ENCODE results near the gene TGFB3.

Gene TGFB3

GRCh38 chr14:75976826-75977581 is 4.8 kb downstream of the TGFB3 start:
- Histone ChIP-seq H3K9ac (ENCODE audit: low read depth, low read length) (no peak overlapping the region), H3K9me3 (ENCODE audit: insufficient read depth, low read depth, low read length) (no peaks in the 10 kb centered on the region), H3K4me1 (ENCODE audit: insufficient read depth, low read length) (peaks cover 4% of the 10 kb centered on the region; the same call in 1 of the 2 replicates), H3K36me3 (ENCODE audit: insufficient read depth, low read depth, low read length) (no peaks in the 10 kb centered on the region), H3K27ac (ENCODE audit: low read length) (no peak overlapping the region), H3K27me3 (ENCODE audit: insufficient read depth, low read length) (peaks cover 20% of the 10 kb centered on the region), H3K4me3 (ENCODE audit: low read length) (no peak overlapping the region)

DNA sequence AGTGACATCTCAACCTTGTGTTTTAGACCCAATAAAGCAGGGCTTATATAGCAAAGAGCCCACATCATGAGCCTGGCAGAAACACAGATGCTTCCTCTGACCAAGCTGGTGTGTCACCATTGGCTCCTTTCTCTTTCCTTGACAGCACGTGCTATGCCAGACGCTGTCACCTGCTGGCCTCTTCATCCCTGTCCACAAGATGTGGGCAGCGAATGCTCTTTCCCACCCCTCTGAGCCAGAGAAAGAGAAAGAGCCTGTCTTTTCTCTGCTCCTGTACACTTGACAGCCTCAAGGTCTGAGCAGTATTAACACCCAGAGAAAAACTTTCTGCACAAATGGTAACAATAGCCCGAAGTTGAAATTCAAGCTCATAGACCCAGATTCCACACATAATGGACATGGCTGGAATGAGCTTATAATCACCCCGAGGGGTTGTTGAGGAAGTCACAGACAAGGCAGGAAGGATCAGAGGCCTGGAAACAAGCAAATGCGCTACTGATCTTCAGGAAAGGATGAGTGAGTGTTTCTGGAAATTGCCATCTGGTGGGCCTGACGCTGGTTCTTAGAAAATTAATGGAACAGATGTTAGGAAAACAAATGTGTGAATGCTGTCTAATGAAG is 8.9 kb downstream of the TGFB3 start:
- Histone ChIP-seq H3K27ac (ENCODE audit: low read length) (no peak overlapping the region), H3K9ac (ENCODE audit: low read depth, low read length) (no peak overlapping the region), H3K4me1 (ENCODE audit: insufficient read depth, low read length) (no peaks in the 10 kb centered on the region; the same call in 1 of the 2 replicates)

GRCh38 chr14:75971509-75971908 is 10.3 kb downstream of the TGFB3 start:
- Histone ChIP-seq H3K36me3 (ENCODE audit: insufficient read depth, low read depth, low read length) (no peaks in the 10 kb centered on the region), H3K4me1 (ENCODE audit: insufficient read depth, low read length) (no peaks in the 10 kb centered on the region), H3K27me3 (ENCODE audit: insufficient read depth, low read length) (no peaks in the 10 kb centered on the region), H3K9ac (ENCODE audit: low read depth, low read length) (no peak overlapping the region), H3K9me3 (ENCODE audit: insufficient read depth, low read depth, low read length) (no peaks in the 10 kb centered on the region), H3K27ac (ENCODE audit: low read length) (no peak overlapping the region), H3K4me3 (ENCODE audit: low read length) (no peak overlapping the region)

More for the DNA sequence above, 8.9 kb downstream of the TGFB3 start:
- Histone ChIP-seq H3K9me3 (ENCODE audit: insufficient read depth, low read depth, low read length) (no peaks in the 10 kb centered on the region), H3K4me3 (ENCODE audit: low read length) (no peak overlapping the region), H3K36me3 (ENCODE audit: insufficient read depth, low read depth, low read length) (no peaks in the 10 kb centered on the region), H3K27me3 (ENCODE audit: insufficient read depth, low read length) (no peaks in the 10 kb centered on the region)

DNA sequence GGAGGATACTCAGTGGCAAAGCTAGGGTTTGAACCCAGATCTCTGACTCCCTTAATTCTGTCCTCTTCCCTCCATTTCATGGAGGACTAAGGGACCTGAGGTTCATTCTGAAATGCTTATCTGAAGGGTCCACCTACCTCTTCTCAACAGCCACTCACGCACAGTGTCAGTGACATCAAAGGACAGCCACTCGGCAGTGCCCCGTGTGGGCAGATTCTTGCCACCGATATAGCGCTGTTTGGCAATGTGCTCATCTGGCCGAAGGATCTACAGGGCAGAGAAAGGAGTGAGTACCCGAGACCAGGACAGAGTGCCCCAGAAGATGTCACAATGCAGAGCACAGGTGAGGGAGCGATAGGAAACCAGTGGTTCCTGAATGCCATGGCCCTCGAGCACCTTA is 10.8 kb downstream of the TGFB3 start:
- no peaks in the 10 kb centered on the region for H3K36me3 ChIP-seq (ENCODE audit: insufficient read depth, low read depth, low read length)
- no peak overlapping the region for H3K27ac ChIP-seq (ENCODE audit: low read length)
- no peak overlapping the region for H3K9ac ChIP-seq (ENCODE audit: low read depth, low read length)
- no peaks in the 10 kb centered on the region for H3K27me3 ChIP-seq (ENCODE audit: insufficient read depth, low read length)
- no peak overlapping the region for H3K4me3 ChIP-seq (ENCODE audit: low read length)
- no peaks in the 10 kb centered on the region for H3K4me1 ChIP-seq (ENCODE audit: insufficient read depth, low read length)
- H3K9me3 ChIP-seq (ENCODE audit: insufficient read depth, low read depth, low read length) = no peaks in the 10 kb centered on the region

GRCh38 chr14:75969891-75970290 is 11.9 kb downstream of the TGFB3 start:
- Histone ChIP-seq H3K36me3 (ENCODE audit: insufficient read depth, low read depth, low read length) (no peaks in the 10 kb centered on the region), H3K27me3 (ENCODE audit: insufficient read depth, low read length) (no peaks in the 10 kb centered on the region), H3K4me3 (ENCODE audit: low read length) (no peak overlapping the region), H3K4me1 (ENCODE audit: insufficient read depth, low read length) (no peaks in the 10 kb centered on the region), H3K27ac (ENCODE audit: low read length) (no peak overlapping the region), H3K9me3 (ENCODE audit: insufficient read depth, low read depth, low read length) (no peaks in the 10 kb centered on the region), H3K9ac (ENCODE audit: low read depth, low read length) (no peak overlapping the region)

- no peaks in the 10 kb centered on the region for H3K36me3 ChIP-seq (ENCODE audit: insufficient read depth, low read depth, low read length)
Observed at GRCh38 chr14:75969126-75969525, 12.7 kb downstream of the TGFB3 start.

DNA sequence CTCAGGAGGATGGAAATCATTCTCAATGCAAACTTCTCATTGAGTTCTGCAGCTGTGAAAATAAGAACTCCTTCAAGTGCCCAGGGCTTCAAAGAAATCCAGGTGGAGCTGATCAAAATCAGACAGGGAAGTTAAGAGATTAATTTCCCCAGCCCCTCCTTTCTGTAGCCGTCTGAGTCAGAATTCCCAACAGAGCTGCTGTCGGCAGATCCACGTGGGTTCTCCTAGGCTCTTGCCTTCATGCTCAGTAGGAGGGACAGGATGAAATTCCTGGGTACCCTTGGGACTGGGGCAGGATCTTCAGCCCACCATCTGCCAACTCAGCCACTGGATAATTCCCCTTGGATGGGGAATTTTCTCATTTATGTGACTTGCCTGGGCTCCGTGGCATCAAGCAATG is 13.3 kb downstream of the TGFB3 start:
- Histone ChIP-seq H3K9ac (ENCODE audit: low read depth, low read length) (no peak overlapping the region), H3K27me3 (ENCODE audit: insufficient read depth, low read length) (no peaks in the 10 kb centered on the region), H3K4me3 (ENCODE audit: low read length) (no peak overlapping the region), H3K27ac (ENCODE audit: low read length) (no peak overlapping the region), H3K36me3 (ENCODE audit: insufficient read depth, low read depth, low read length) (no peaks in the 10 kb centered on the region), H3K9me3 (ENCODE audit: insufficient read depth, low read depth, low read length) (no peaks in the 10 kb centered on the region), H3K4me1 (ENCODE audit: insufficient read depth, low read length) (no peaks in the 10 kb centered on the region)

More at GRCh38 chr14:75969126-75969525, 12.7 kb downstream of the TGFB3 start:
- no peak overlapping the region for H3K4me3 ChIP-seq (ENCODE audit: low read length)
- H3K4me1 ChIP-seq (ENCODE audit: insufficient read depth, low read length) = no peaks in the 10 kb centered on the region
- no peak overlapping the region for H3K9ac ChIP-seq (ENCODE audit: low read depth, low read length)
- no peak overlapping the region for H3K27ac ChIP-seq (ENCODE audit: low read length)
- H3K27me3 ChIP-seq (ENCODE audit: insufficient read depth, low read length) = no peaks in the 10 kb centered on the region
- no peaks in the 10 kb centered on the region for H3K9me3 ChIP-seq (ENCODE audit: insufficient read depth, low read depth, low read length)

DNA sequence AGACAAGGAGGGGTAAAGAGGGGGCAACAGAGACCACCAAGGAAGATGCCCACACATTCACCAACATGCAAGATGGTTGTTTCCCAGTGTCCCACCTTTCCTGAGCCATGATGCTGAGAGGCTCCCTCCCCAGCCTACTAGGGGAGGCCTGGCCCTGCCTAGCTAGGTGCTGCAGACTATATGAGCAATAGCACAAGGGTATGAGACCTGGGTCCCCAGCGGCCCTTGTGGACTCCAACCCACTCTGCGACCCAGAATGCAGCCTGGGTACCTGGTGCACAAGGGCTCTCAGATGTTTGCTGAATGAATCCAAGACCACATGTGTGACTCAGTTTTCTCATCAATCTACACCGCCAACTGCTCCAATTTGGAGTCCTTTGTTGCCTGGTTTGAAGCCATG is 13.9 kb downstream of the TGFB3 start:
- no peaks in the 10 kb centered on the region for H3K9me3 ChIP-seq (ENCODE audit: insufficient read depth, low read depth, low read length)
- no peak overlapping the region for H3K4me3 ChIP-seq (ENCODE audit: low read length)
- no peaks in the 10 kb centered on the region for H3K27me3 ChIP-seq (ENCODE audit: insufficient read depth, low read length)
- no peak overlapping the region for H3K9ac ChIP-seq (ENCODE audit: low read depth, low read length)
- no peak overlapping the region for H3K27ac ChIP-seq (ENCODE audit: low read length)
- no peaks in the 10 kb centered on the region for H3K4me1 ChIP-seq (ENCODE audit: insufficient read depth, low read length)
- H3K36me3 ChIP-seq (ENCODE audit: insufficient read depth, low read depth, low read length) = no peaks in the 10 kb centered on the region

DNA sequence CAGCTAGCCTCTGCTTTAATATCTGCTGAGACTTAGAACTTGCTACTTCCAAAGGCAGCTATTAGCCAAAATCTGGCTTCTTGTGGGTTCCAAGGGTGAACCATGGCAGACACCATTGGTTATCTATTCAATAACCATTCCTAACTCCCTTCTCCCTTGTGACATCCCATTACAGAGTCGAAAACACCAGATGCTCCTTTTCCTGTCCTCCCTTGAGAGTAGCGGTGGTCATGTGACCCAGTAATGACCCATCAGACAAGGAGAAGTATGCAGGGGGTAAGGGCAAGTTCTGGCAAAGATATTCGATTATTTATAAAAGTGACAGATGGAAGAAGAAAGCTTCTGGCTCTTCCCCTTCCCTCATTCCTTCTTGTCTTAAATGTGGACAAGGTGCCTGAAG is 20.1 kb downstream of the TGFB3 start:
- no peaks in the 10 kb centered on the region for H3K9me3 ChIP-seq (ENCODE audit: insufficient read depth, low read depth, low read length)
- no peaks in the 10 kb centered on the region for H3K36me3 ChIP-seq (ENCODE audit: insufficient read depth, low read depth, low read length)
- peaks cover 6% of the 10 kb centered on the region; the same call in 1 of the 2 replicates for H3K4me1 ChIP-seq (ENCODE audit: insufficient read depth, low read length)

DNA sequence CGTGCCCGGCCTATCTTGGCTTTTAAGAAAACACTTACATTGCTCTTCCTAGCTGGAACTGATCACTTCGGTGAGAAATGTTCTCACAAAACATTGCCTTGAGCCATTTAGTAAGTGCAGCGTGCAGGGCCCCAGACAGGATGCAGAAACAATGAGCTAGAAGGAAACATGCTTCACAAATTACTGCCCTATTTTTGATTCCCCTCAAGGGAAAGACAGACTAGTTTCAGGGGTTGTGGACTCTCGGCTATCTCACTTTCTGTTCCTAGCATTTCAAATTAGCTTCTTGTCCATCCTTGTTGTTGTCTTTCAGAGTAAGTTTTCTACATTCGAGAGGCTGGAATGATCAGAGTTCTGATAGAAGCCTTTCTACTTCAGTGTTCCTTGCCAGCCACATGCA is 21.6 kb downstream of the TGFB3 start:
- Histone ChIP-seq H3K27me3 (ENCODE audit: insufficient read depth, low read length) (no peaks in the 10 kb centered on the region), H3K9me3 (ENCODE audit: insufficient read depth, low read depth, low read length) (no peaks in the 10 kb centered on the region), H3K9ac (ENCODE audit: low read depth, low read length) (no peak overlapping the region), H3K4me3 (ENCODE audit: low read length) (no peak overlapping the region), H3K36me3 (ENCODE audit: insufficient read depth, low read depth, low read length) (no peaks in the 10 kb centered on the region), H3K27ac (ENCODE audit: low read length) (no peak overlapping the region), H3K4me1 (ENCODE audit: insufficient read depth, low read length) (peaks cover 6% of the 10 kb centered on the region; the same call in 1 of the 2 replicates)

More for the DNA sequence above, 20.1 kb downstream of the TGFB3 start:
- Histone ChIP-seq H3K27ac (ENCODE audit: low read length) (no peak overlapping the region), H3K4me3 (ENCODE audit: low read length) (no peak overlapping the region), H3K27me3 (ENCODE audit: insufficient read depth, low read length) (no peaks in the 10 kb centered on the region), H3K9ac (ENCODE audit: low read depth, low read length) (no peak overlapping the region)

DNA sequence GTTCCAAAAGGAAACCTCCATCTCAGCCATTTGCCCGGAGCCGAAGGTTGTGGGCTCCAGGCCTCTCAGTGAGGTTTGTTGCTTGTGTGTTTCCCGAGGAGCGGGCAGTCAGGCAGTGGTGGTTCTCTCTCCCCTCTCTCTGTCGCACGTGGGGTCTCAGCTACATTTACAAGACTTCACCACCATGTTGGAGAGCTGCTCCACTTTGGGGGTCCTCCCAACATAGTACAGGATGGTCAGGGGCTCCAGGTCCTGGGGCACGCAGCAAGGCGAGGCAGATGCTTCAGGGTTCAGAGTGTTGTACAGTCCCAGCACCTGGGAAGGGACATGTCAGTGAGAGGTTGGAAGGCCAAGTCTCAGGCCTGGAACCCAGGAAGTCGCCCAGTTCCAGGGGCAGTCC is 22.8 kb downstream of the TGFB3 start:
- Histone ChIP-seq H3K9ac (ENCODE audit: low read depth, low read length) (no peak overlapping the region), H3K27me3 (ENCODE audit: insufficient read depth, low read length) (no peaks in the 10 kb centered on the region), H3K9me3 (ENCODE audit: insufficient read depth, low read depth, low read length) (no peaks in the 10 kb centered on the region), H3K4me1 (ENCODE audit: insufficient read depth, low read length) (peaks cover 6% of the 10 kb centered on the region; the same call in 1 of the 2 replicates), H3K27ac (ENCODE audit: low read length) (no peak overlapping the region), H3K4me3 (ENCODE audit: low read length) (no peak overlapping the region), H3K36me3 (ENCODE audit: insufficient read depth, low read depth, low read length) (no peaks in the 10 kb centered on the region)

- H3K4me1 ChIP-seq (ENCODE audit: insufficient read depth, low read length) = peaks cover 2% of the 10 kb centered on the region; the same call in 1 of the 2 replicates
- no peak overlapping the region for H3K9ac ChIP-seq (ENCODE audit: low read depth, low read length)
- H3K36me3 ChIP-seq (ENCODE audit: insufficient read depth, low read depth, low read length) = no peaks in the 10 kb centered on the region
- H3K4me3 ChIP-seq (ENCODE audit: low read length) = no peak overlapping the region
- no peak overlapping the region for H3K27ac ChIP-seq (ENCODE audit: low read length)
- no peaks in the 10 kb centered on the region for H3K9me3 ChIP-seq (ENCODE audit: insufficient read depth, low read depth, low read length)
- no peaks in the 10 kb centered on the region for H3K27me3 ChIP-seq (ENCODE audit: insufficient read depth, low read length)
Observed at GRCh38 chr14:75952489-75952888, 29.3 kb downstream of the TGFB3 start.

Measured in iPS-20b (cell line).